Caco-2 (cell line): ENCODE results near the gene CD86. TPM values are rescaled to one million over a fixed set of nuclear protein-coding genes. Genes with fewer than 3 reads are reported as not detected.

Experiments used
- BruUV-seq: library from RNA; stranded (reverse); fragments of 400-500 nt; replicated peaks from 2 replicates; lab custom pipeline; 2021; lab: Mats Ljungman, UMichigan
- CTCF ChIA-PET: fragments of 300-600 bp; sonication (Branson Sonifier 250); formaldehyde crosslinking; loops from one replicate; lab custom pipeline; 2022; ENCODE audit warnings: antibody characterized with exemption; lab: Charles Lee
- POLR2A ChIA-PET: fragments of 300-600 bp; sonication (Branson Sonifier 250); formaldehyde crosslinking; loops from one replicate; lab custom pipeline; 2022; ENCODE audit warnings: antibody characterized with exemption; lab: Charles Lee
- DNase-seq, 2 experiments: peaks; one replicate each; pipeline versions ENCODE4 v3.0.0 to v3.0.0-alpha.2; 2020 to 2022
- H3K27me3 ChIP-seq: replicated peaks from 2 replicates; pipeline ENCODE4 v1.6.0; 2011; ENCODE audit warnings: low read length; ENCODE audit not compliant: control insufficient read depth, insufficient read depth
- H3K36me3 ChIP-seq: 2 replicates; pipeline ENCODE4 v1.5.1; 2011; ENCODE audit warnings: low read length; ENCODE audit not compliant: control insufficient read depth, insufficient read depth
- H3K4me1 ChIP-seq: fragments of 250-450 bp; sonication (Bioruptor Pico); 2 replicates; pipeline ENCODE4 v1.5.1; 2020; ENCODE audit warnings: mild to moderate bottlenecking
- H3K4me3 ChIP-seq: 2 replicates; pipeline ENCODE4 v1.5.1; 2011; ENCODE audit warnings: low read depth, mild to moderate bottlenecking, control low read depth, low read length
- H3K9me3 ChIP-seq: fragments of 250-450 bp; sonication (Bioruptor Pico); 2 replicates; pipeline ENCODE4 v1.5.1; 2020; ENCODE audit warnings: mild to moderate bottlenecking, moderate library complexity
- H3K27ac Mint-ChIP-seq: one replicate; pipeline ENCODE4 v1.8.0; 2022; ENCODE audit warnings: mixed read lengths; ENCODE audit not compliant: unreplicated experiment
- H3K27me3 Mint-ChIP-seq: one replicate; pipeline ENCODE4 v1.8.0; 2022; ENCODE audit warnings: mixed read lengths; ENCODE audit not compliant: insufficient read depth, unreplicated experiment
- H3K36me3 Mint-ChIP-seq: one replicate; pipeline ENCODE4 v1.8.0; 2022; ENCODE audit warnings: mild to moderate bottlenecking, mixed read lengths; ENCODE audit not compliant: insufficient read depth, unreplicated experiment
- H3K4me1 Mint-ChIP-seq: one replicate; pipeline ENCODE4 v1.8.0; 2022; ENCODE audit warnings: low read depth, mixed read lengths; ENCODE audit not compliant: unreplicated experiment
- H3K4me3 Mint-ChIP-seq: one replicate; pipeline ENCODE4 v1.8.0; 2022; ENCODE audit warnings: mild to moderate bottlenecking, moderate library complexity, mixed read lengths; ENCODE audit not compliant: unreplicated experiment
- H3K9me3 Mint-ChIP-seq: one replicate; pipeline ENCODE4 v1.8.0; 2022; ENCODE audit warnings: mixed read lengths; ENCODE audit not compliant: unreplicated experiment
- intact Hi-C: fragments of 100-400 bp; cut with micrococcal nuclease; formaldehyde crosslinking; loops from one replicate; pipeline ENCODE4 v1.10.0; 2022; ENCODE audit not compliant: unreplicated experiment
- total RNA-seq: library from RNA; stranded (reverse); gene quantifications from 2 replicates; pipeline ENCODE4 v1.2.3, GENCODE V29; 2022
- TF ChIP-seq, protein P1 (sequence below), 2 experiments: fragments of 200-600 bp in 1 of 2; IDR thresholded peaks; 1 replicate in 1 of 2; 2 replicates in 1 of 2; pipeline versions ENCODE4 v1.5.1 to v1.8.0; 2011 to 2022; ENCODE audit warnings: antibody characterized with exemption in 1 of 2, control low read depth in 1 of 2, inconsistent platforms in 1 of 2, low read depth in 1 of 2, low read length in 1 of 2, mild to moderate bottlenecking in 1 of 2, moderate library complexity in 1 of 2; ENCODE audit not compliant: insufficient read depth in 1 of 2, severe bottlenecking in 1 of 2, unreplicated experiment in 1 of 2

CD86 gene
- total RNA-seq, 1 experiment from 2014 or later, result not detected

DNA sequence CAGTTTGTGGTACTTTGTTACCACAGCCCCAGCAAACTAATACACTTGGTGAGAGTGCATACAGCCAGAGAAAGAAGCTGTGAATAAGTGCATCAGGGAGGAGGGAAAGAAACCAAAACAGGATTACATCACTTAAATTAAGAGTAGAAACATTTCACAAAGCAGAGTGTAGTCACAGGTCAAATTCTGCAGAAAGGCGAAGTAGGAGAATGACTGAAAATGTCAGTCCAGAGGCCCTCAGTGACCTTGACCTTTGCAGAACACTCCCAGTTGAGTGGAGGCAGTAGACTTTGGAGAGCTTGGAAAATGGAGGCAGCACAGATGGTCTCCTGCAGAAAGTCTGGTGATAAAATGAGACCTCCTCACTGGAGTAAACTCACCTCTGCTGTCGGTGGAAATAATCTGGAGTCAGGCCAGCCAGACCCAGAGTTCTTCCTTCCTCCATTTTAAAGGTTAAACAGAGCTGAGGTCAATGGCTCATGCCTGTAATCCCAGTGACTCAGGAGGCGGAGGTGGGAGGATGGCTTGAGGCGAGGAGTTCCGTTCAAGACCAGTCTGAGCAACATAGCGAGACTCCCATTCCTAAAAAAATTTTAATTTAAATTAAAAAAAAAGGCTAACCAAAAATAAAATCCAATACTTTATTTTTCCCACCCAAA lies 5.0 kb downstream of the CD86 start:
- H3K4me1 Mint-ChIP-seq, result no peaks in the 10 kb centered on the region
- Histone ChIP-seq H3K4me3 (no peak overlapping the region), H3K4me1 (no peaks in the 10 kb centered on the region), H3K27me3 (no peaks in the 10 kb centered on the region), H3K36me3 (no peaks in the 10 kb centered on the region), H3K9me3 (no peaks in the 10 kb centered on the region)
- no peaks in the 10 kb centered on the region for H3K9me3 Mint-ChIP-seq
- peaks cover 14% of the 10 kb centered on the region for H3K27me3 Mint-ChIP-seq
- H3K27ac Mint-ChIP-seq, result no peak overlapping the region
- H3K4me3 Mint-ChIP-seq, result no peak overlapping the region
- TF ChIP-seq, protein P1, sequence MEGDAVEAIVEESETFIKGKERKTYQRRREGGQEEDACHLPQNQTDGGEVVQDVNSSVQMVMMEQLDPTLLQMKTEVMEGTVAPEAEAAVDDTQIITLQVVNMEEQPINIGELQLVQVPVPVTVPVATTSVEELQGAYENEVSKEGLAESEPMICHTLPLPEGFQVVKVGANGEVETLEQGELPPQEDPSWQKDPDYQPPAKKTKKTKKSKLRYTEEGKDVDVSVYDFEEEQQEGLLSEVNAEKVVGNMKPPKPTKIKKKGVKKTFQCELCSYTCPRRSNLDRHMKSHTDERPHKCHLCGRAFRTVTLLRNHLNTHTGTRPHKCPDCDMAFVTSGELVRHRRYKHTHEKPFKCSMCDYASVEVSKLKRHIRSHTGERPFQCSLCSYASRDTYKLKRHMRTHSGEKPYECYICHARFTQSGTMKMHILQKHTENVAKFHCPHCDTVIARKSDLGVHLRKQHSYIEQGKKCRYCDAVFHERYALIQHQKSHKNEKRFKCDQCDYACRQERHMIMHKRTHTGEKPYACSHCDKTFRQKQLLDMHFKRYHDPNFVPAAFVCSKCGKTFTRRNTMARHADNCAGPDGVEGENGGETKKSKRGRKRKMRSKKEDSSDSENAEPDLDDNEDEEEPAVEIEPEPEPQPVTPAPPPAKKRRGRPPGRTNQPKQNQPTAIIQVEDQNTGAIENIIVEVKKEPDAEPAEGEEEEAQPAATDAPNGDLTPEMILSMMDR (IDR thresholded peaks at IDR 0.05; ENCODE audit: insufficient read depth in 1 of 2, low read depth in 1 of 2, low read length in 1 of 2, severe bottlenecking in 1 of 2, unreplicated experiment in 1 of 2), result no peak
- CTCF ChIA-PET, result no interaction called here
- no TSS peak for BruUV-seq
- H3K36me3 Mint-ChIP-seq, result peaks cover 6% of the 10 kb centered on the region
- DNase-seq, result no peak
- intact Hi-C loops, result no loop called here
- POLR2A ChIA-PET, result no interaction called here

DNA sequence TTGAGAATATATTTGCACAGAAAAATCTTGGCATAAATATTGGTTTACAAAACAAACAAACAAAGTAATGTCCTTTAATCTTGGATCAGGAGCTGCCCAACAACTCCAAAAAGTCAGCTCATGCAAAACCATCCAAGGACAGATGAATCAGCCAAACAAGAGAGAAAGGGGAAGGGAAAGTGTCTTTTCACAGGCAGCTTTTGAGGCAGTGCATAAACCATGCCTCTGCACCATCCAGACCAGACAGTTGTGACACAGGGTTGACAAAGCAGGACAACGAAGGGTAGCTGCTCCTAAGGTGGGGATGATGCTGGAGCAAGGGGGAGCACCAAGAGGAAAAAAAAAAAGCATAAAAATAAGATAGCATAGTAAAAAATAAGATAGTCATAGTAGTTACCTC lies 8.7 kb downstream of the CD86 start:
- ChIA-PET CTCF (no interaction called here), POLR2A (no interaction called here)
- Mint-ChIP-seq H3K4me1 (no peaks in the 10 kb centered on the region), H3K36me3 (peaks cover 6% of the 10 kb centered on the region), H3K27me3 (peaks cover 11% of the 10 kb centered on the region), H3K4me3 (no peak overlapping the region), H3K9me3 (no peaks in the 10 kb centered on the region), H3K27ac (no peak overlapping the region)
- Histone ChIP-seq H3K36me3 (no peaks in the 10 kb centered on the region), H3K4me1 (no peaks in the 10 kb centered on the region), H3K4me3 (no peak overlapping the region), H3K9me3 (no peaks in the 10 kb centered on the region), H3K27me3 (no peaks in the 10 kb centered on the region)
- TF ChIP-seq, protein P1 (IDR thresholded peaks at IDR 0.05; ENCODE audit: insufficient read depth in 1 of 2, low read depth in 1 of 2, low read length in 1 of 2, severe bottlenecking in 1 of 2, unreplicated experiment in 1 of 2), result no peak
- no TSS peak for BruUV-seq
- DNase-seq, result no peak
- intact Hi-C loops, result no loop called here

DNA sequence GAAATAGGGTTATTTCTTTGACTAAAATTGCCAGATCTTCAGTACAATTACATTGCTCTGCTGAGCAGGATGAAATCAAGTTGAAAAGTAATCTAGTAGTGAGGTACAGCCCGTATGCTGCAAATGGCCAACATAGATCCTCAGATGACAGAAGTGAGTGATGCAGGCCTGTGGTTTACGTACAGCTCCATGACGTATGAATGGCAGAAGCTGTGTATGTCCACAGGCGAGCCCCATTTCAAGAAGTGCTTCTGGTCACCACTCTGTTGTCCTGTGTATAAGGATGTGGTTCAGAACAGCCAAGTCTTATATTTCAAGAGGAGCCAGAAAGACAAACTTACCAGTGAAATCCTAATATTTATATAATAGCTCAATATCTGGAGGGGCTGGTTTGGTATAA lies 9.2 kb downstream of the CD86 start:
- DNase-seq, result no peak
- ChIA-PET CTCF (no interaction called here), POLR2A (no interaction called here)
- no peaks in the 10 kb centered on the region for H3K9me3 ChIP-seq
- no peak overlapping the region for H3K4me3 ChIP-seq
- Mint-ChIP-seq H3K27me3 (peaks cover 11% of the 10 kb centered on the region), H3K36me3 (peaks cover 6% of the 10 kb centered on the region), H3K4me1 (no peaks in the 10 kb centered on the region), H3K27ac (no peak overlapping the region), H3K4me3 (no peak overlapping the region), H3K9me3 (no peaks in the 10 kb centered on the region)
- H3K36me3 ChIP-seq, result no peaks in the 10 kb centered on the region
- intact Hi-C loops, result no loop called here
- TF ChIP-seq, protein P1 (IDR thresholded peaks at IDR 0.05; ENCODE audit: insufficient read depth in 1 of 2, low read depth in 1 of 2, low read length in 1 of 2, severe bottlenecking in 1 of 2, unreplicated experiment in 1 of 2), result no peak
- BruUV-seq, result no TSS peak
- H3K27me3 ChIP-seq, result no peaks in the 10 kb centered on the region
- H3K4me1 ChIP-seq, result no peaks in the 10 kb centered on the region
